Thoracic aorta (tissue), 2 donors: ENCODE results near the gene BRSK1. TPM values are rescaled to one million over a fixed set of nuclear protein-coding genes. Genes with fewer than 3 reads are reported as not detected.

Source experiments
- ATAC-seq: fragments of 150-250 bp; one replicate; pipeline ENCODE4 v1.8.0; 2017; ENCODE audit warnings: low read depth; ENCODE audit not compliant: insufficient number of reproducible peaks, low FRiP score
- DNase-seq: peaks from one replicate; pipeline ENCODE4 v3.0.0-alpha.2; 2020; ENCODE audit warnings: low spot score
- H3K27ac ChIP-seq, 2 donors: fragments of 200-600 bp; sonication (generic); 1 replicate in 1 of 2; 2 replicates in 1 of 2; pipeline ENCODE4 v1.5.1; 2016; ENCODE audit warnings: mild to moderate bottlenecking in 2 of 2, moderate library complexity in 2 of 2
- H3K27me3 ChIP-seq: fragments of 200-600 bp; sonication (generic); replicated peaks from 2 replicates; pipeline ENCODE4 v1.6.0; 2016; ENCODE audit warnings: mild to moderate bottlenecking; ENCODE audit not compliant: insufficient read depth
- H3K36me3 ChIP-seq: fragments of 200-600 bp; sonication (generic); one replicate; pipeline ENCODE4 v1.5.1; 2016
- H3K4me1 ChIP-seq, 2 donors: fragments of 200-600 bp; sonication (generic); 1 replicate in 1 of 2; 2 replicates in 1 of 2; pipeline versions ENCODE4 v1.5.1 to v1.6.0; 2016; ENCODE audit warnings: low read depth in 2 of 2, mild to moderate bottlenecking in 1 of 2; ENCODE audit not compliant: control insufficient read depth in 1 of 2
- H3K4me3 ChIP-seq: fragments of 200-600 bp; sonication (generic); 2 replicates; pipeline ENCODE4 v1.5.1; 2016; ENCODE audit warnings: mild to moderate bottlenecking
- H3K9me3 ChIP-seq: fragments of 200-600 bp; sonication (generic); 2 replicates; pipeline ENCODE4 v1.5.1; 2016
- CTCF ChIP-seq: fragments of 200-600 bp; sonication (generic); IDR thresholded peaks from one replicate; pipeline ENCODE4 v1.5.1; 2019; ENCODE audit warnings: antibody characterized with exemption
- total RNA-seq, 2 donors: library from RNA; depleted of rRNA; stranded (reverse); fragments of >200 nt; gene quantifications; one replicate each; pipeline versions ENCODE4 v1.1.0 to v1.2.3, GENCODE V29; 2016

BRSK1 gene
- total RNA-seq, 2 donors from 2014 or later, result 10.8 to 16.7 TPM

GRCh38 chr19:55250262-55251036 lies 33.3 kb upstream of the BRSK1 start:
- Histone ChIP-seq H3K4me1 (peaks cover 14 to 26% of the 10 kb centered on the region in 2 donors), H3K27ac (no peak overlapping the region)
- no peak for DNase-seq

GRCh38 chr19:55251341-55252081 lies 32.3 kb upstream of the BRSK1 start:
- Histone ChIP-seq H3K36me3 (peaks cover 7% of the 10 kb centered on the region), H3K4me1 (peaks cover 25 to 37% of the 10 kb centered on the region in 2 donors), H3K27me3 (no peaks in the 10 kb centered on the region), H3K9me3 (no peaks in the 10 kb centered on the region), H3K27ac (no peak overlapping the region), H3K4me3 (no peak overlapping the region)
- no peak for TF ChIP-seq CTCF
- no peak for ATAC-seq
- no peak for DNase-seq

More at GRCh38 chr19:55250262-55251036, 33.3 kb upstream of the BRSK1 start:
- H3K27me3 ChIP-seq, result no peaks in the 10 kb centered on the region
- peaks cover 15% of the 10 kb centered on the region for H3K36me3 ChIP-seq
- ATAC-seq, result no peak
- TF ChIP-seq CTCF, result no peak
- H3K9me3 ChIP-seq, result no peaks in the 10 kb centered on the region
- H3K4me3 ChIP-seq, result no peak overlapping the region

DNA sequence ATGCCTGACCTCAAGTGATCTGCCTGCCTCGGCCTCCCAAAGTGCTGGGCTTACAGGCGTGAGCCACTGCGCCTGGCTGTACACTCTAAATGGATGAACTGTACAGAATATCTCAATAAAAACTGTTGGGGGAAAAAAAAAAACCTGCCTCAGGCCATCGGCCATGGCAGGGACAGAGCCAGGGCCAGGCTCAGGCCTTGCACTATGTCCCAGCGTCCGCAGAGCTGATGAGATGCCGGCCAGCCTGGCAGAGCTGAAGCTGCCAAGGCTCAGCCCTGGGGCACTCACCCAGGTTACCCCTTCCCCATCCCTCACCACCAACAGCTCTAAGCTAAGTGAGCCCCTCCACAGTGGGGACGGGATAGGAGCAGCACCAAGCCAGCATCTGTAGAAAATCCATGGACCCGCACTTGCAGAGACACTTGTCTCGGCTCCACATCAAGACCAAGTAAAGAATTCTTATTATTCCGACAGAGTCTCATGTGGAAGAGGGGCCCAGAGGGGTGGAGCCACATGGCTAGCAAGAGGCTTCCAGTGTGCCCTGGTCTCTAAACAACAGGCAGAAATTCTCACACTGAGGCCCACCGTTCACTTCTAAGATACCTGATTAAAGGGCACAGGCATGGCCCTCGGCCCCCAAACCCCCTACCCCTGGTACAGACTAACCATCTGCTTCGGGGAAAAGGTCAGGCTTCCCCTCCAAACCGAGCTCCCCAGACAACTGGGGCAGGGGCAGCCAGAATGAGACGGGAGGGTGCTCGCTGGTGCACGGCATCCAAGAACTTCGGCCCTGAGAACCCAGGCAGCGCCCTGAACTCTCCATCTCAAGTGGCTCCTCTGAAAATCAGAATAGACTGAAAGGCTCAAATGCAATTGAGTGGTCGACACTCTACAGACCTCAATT lies 30.8 kb upstream of the BRSK1 start:
- DNase-seq (no peak), ATAC-seq (no peak)
- Histone ChIP-seq H3K27me3 (no peaks in the 10 kb centered on the region), H3K27ac (no peak overlapping the region), H3K36me3 (peaks cover 3% of the 10 kb centered on the region), H3K4me3 (no peak overlapping the region), H3K9me3 (no peaks in the 10 kb centered on the region), H3K4me1 (peaks cover 36 to 51% of the 10 kb centered on the region in 2 donors)
- no peak for TF ChIP-seq CTCF

- H3K36me3 ChIP-seq, result peaks cover 3% of the 10 kb centered on the region
- no peak for DNase-seq
- H3K4me3 ChIP-seq, result peak overlapping the region; percentile 57
- H3K27me3 ChIP-seq, result no peaks in the 10 kb centered on the region
- H3K9me3 ChIP-seq, result no peaks in the 10 kb centered on the region
- H3K4me1 ChIP-seq, result peaks cover 36 to 51% of the 10 kb centered on the region in 2 donors
- no peak for TF ChIP-seq CTCF
- ATAC-seq, result no peak
- H3K27ac ChIP-seq, result no peak overlapping the region
Observed at GRCh38 chr19:55253842-55254624, 29.8 kb upstream of the BRSK1 start.
